HepG2 (cell line): ENCODE results near the gene CNOT10. TPM values are rescaled to one million over a fixed set of nuclear protein-coding genes. Genes with fewer than 3 reads are reported as not detected.
A peak's percentile ranks its signal among the peaks of the same experiment; 100 is the strongest.

Source experiments
- ATF2 ChIP-seq: sonication (generic); formaldehyde crosslinking; IDR thresholded peaks from 2 replicates; pipeline ENCODE4 v1.4.0; 2020; ENCODE audit warnings: missing genetic modification reagents
- CCAR2 ChIP-seq: fragments of 200-400 bp; formaldehyde crosslinking; optimal IDR thresholded peaks from 2 replicates; pipeline ENCODE3; 2018; ENCODE audit warnings: low read depth, mild to moderate bottlenecking, low read length, moderate library complexity
- FOXK2 ChIP-seq: fragments of 450-650 bp; IDR thresholded peaks from 2 replicates; pipeline ENCODE4 v1.6.1; 2016
- HIVEP1 ChIP-seq: sonication (generic); formaldehyde crosslinking; IDR thresholded peaks from 2 replicates; pipeline ENCODE4 v1.4.0; 2020; ENCODE audit warnings: mild to moderate bottlenecking, missing genetic modification reagents
- HOXA9 ChIP-seq: sonication (generic); formaldehyde crosslinking; IDR thresholded peaks from 2 replicates; pipeline ENCODE4 v1.8.1; 2022; ENCODE audit warnings: missing genetic modification reagents, mild to moderate bottlenecking, moderate library complexity, borderline replicate concordance
- IKZF4 ChIP-seq: sonication (generic); formaldehyde crosslinking; IDR thresholded peaks from 2 replicates; pipeline ENCODE4 v1.5.1; 2020; ENCODE audit warnings: borderline replicate concordance, mild to moderate bottlenecking, low read depth, missing genetic modification reagents; ENCODE audit errors: not compliant biosample characterization
- KDM1A ChIP-seq: IDR thresholded peaks from 2 replicates; pipeline ENCODE4 v1.6.1; 2016; ENCODE audit warnings: missing compliant biosample characterization
- KLF16 ChIP-seq, 2 experiments: sonication (generic) in 1 of 2; formaldehyde crosslinking in 1 of 2; IDR thresholded peaks; 2 replicates each; pipeline versions ENCODE4 v1.6.1 to v1.8.0; 2016 to 2023; ENCODE audit warnings: missing genetic modification reagents in 2 of 2, missing compliant biosample characterization in 1 of 2
- MAFF ChIP-seq: IDR thresholded peaks from 2 replicates; pipeline ENCODE4 v1.6.1; 2011; ENCODE audit warnings: low read depth, low read length, improper control_type of control experiment
- MED1 ChIP-seq: sonication (generic); formaldehyde crosslinking; IDR thresholded peaks from 2 replicates; pipeline ENCODE4 v1.4.0; 2020; ENCODE audit warnings: missing genetic modification reagents
- NFRKB ChIP-seq: fragments of 450-650 bp; IDR thresholded peaks from 2 replicates; pipeline ENCODE4 v1.6.1; 2017
- NR2F2 ChIP-seq: IDR thresholded peaks from 2 replicates; pipeline ENCODE4 v1.6.1; 2012; ENCODE audit warnings: low read depth, inconsistent platforms, borderline replicate concordance
- PAX8 ChIP-seq: sonication (generic); formaldehyde crosslinking; IDR thresholded peaks from 2 replicates; pipeline ENCODE4 v1.8.0; 2022; ENCODE audit warnings: mild to moderate bottlenecking, missing genetic modification reagents, borderline replicate concordance
- SRSF9 ChIP-seq: fragments of 200-400 bp; formaldehyde crosslinking; IDR thresholded peaks from 2 replicates; pipeline ENCODE4 v1.6.1; 2018; ENCODE audit warnings: borderline replicate concordance, mild to moderate bottlenecking, low read depth, low read length; ENCODE audit not compliant: insufficient read depth, poor library complexity, severe bottlenecking
- SRY ChIP-seq: sonication (generic); formaldehyde crosslinking; IDR thresholded peaks from 2 replicates; pipeline ENCODE4 v1.8.0; 2022; ENCODE audit warnings: mild to moderate bottlenecking, missing genetic modification reagents
- TFAP4 ChIP-seq: sonication (generic); IDR thresholded peaks from 2 replicates; pipeline ENCODE4 v1.6.1; 2016; ENCODE audit warnings: low read depth, borderline replicate concordance
- THYN1 ChIP-seq: sonication (generic); formaldehyde crosslinking; IDR thresholded peaks from 2 replicates; pipeline ENCODE4 v1.8.1; 2023; ENCODE audit warnings: low read depth, mild to moderate bottlenecking, moderate library complexity, missing genetic modification reagents, borderline replicate concordance
- XRCC5 ChIP-seq: fragments of 200-400 bp; formaldehyde crosslinking; optimal IDR thresholded peaks from 2 replicates; pipeline ENCODE3; 2017; ENCODE audit warnings: mild to moderate bottlenecking, low read length
- ZBTB14 ChIP-seq: sonication (generic); formaldehyde crosslinking; IDR thresholded peaks from 2 replicates; pipeline ENCODE4 v1.4.0; 2020; ENCODE audit warnings: missing genetic modification reagents
- ZBTB26 ChIP-seq: IDR thresholded peaks from 2 replicates; pipeline ENCODE4 v1.6.1; 2016; ENCODE audit warnings: missing compliant biosample characterization, missing genetic modification reagents, borderline replicate concordance
- ZBTB8A ChIP-seq: sonication (generic); formaldehyde crosslinking; IDR thresholded peaks from 2 replicates; pipeline ENCODE4 v1.4.0; 2020; ENCODE audit warnings: mild to moderate bottlenecking, low read depth, missing genetic modification reagents, borderline replicate concordance
- ZNF737 ChIP-seq: sonication (generic); formaldehyde crosslinking; IDR thresholded peaks from 2 replicates; pipeline ENCODE4 v1.5.0; 2020; ENCODE audit warnings: missing genetic modification reagents, mild to moderate bottlenecking, borderline replicate concordance
- ZUFSP ChIP-seq: sonication (generic); formaldehyde crosslinking; IDR thresholded peaks from 2 replicates; pipeline ENCODE4 v1.9.0; 2021; ENCODE audit warnings: missing genetic modification reagents, mild to moderate bottlenecking, borderline replicate concordance
- polyA plus RNA-seq, 8 experiments: library from polyadenylated mRNA; depleted of rRNA in 3 of 8; stranded (reverse) in 7 of 8; unstranded in 1 of 8; fragments of >200 nt; fragmentation: Illumina TruSeq in 4 of 8; extraction: Trizol in 4 of 8; gene quantifications; 2 replicates each; pipeline versions ENCODE4 v1.2.1 to v1.2.3, GENCODE V29; 2011 to 2016; ENCODE audit warnings: low read depth in 4 of 8, missing spikeins in 1 of 8, mixed read lengths in 1 of 8; ENCODE audit not compliant: insufficient read depth in 1 of 8
- total RNA-seq, 5 experiments: library from RNA; depleted of rRNA; stranded (reverse); fragments of >200 nt; fragmentation: Illumina TruSeq; extraction: Trizol; gene quantifications; 2 replicates each; pipeline ENCODE4 v1.2.3, GENCODE V29; 2016; ENCODE audit warnings: low read depth in 1 of 5

Gene CNOT10
- total and polyA plus RNA-seq, 2 of the 13 experiments (the other 11 are each of a cell fraction or from before 2014, with no cell fraction given): 21.2 to 34.1 TPM

GRCh38 chr3:32781211-32781968, 96.4 kb downstream of the CNOT10 start (continued):
- no peak for TF ChIP-seq ZBTB26
- TF ChIP-seq THYN1 (CRISPR knock-in tag): no peak
- no peak for TF ChIP-seq ZUFSP (CRISPR knock-in tag)
- TF ChIP-seq ZBTB14 (CRISPR knock-in tag): peak; percentile 59; the same call in 1 of the 2 replicates
- no peak for TF ChIP-seq ZBTB8A (CRISPR knock-in tag)
- TF ChIP-seq HOXA9 (CRISPR knock-in tag): peak; percentile 81; the same call in 1 of the 2 replicates
- no peak for TF ChIP-seq FOXK2
- peak; percentile 83 for TF ChIP-seq ATF2 (CRISPR knock-in tag)
- TF ChIP-seq TFAP4: peak; percentile 99
- TF ChIP-seq MAFF: no peak
- peak; percentile 80 for TF ChIP-seq MED1 (CRISPR knock-in tag)
- no peak; the same call in 1 of the 2 replicates for TF ChIP-seq SRY (CRISPR knock-in tag)
- no peak for TF ChIP-seq SRSF9
- no peak for TF ChIP-seq NFRKB
- no peak for TF ChIP-seq IKZF4 (CRISPR knock-in tag)
- peak; percentile 54; the same call in 1 of the 2 replicates for TF ChIP-seq HIVEP1
- no peak for TF ChIP-seq KDM1A (CRISPR knock-in tag)
- no peak for TF ChIP-seq NR2F2
- peak; percentile 87 for TF ChIP-seq XRCC5
- peak in 1 of 2 experiments; percentile 66; a peak in 1 of 4 replicates for TF ChIP-seq KLF16 (CRISPR knock-in tag; IDR thresholded peaks at IDR 0.05)
- no peak for TF ChIP-seq ZNF737 (CRISPR knock-in tag)
- TF ChIP-seq PAX8 (CRISPR knock-in tag): 0 out of 2 replicates have a peak, but pooled peaks have one; percentile 31
- no peak for TF ChIP-seq CCAR2
